Measurements from ENCODE around the gene EPHA3.

DNA sequence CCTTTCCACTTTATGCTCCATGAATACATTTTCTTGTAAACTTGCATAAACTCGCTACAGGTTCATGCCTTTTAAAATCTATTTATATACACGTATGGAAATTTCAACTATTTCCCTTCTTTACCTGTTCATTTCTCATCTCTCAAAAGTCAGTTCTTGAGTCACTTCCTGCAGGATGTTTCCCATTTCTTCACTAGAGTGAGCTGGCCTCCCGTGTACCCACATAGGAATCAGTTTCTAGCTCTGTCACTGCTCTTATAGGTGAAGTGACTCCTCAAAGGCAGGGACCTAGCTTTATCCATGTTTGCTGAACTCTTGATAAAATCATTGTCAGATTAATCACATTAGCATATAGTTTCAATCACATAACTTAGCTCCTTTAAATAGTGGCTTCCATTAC, 259.7 kb downstream of the EPHA3 start:
- no peak for TF ChIP-seq POLR2A (IDR thresholded peaks at IDR 0.05)
- TF ChIP-seq, protein P1, sequence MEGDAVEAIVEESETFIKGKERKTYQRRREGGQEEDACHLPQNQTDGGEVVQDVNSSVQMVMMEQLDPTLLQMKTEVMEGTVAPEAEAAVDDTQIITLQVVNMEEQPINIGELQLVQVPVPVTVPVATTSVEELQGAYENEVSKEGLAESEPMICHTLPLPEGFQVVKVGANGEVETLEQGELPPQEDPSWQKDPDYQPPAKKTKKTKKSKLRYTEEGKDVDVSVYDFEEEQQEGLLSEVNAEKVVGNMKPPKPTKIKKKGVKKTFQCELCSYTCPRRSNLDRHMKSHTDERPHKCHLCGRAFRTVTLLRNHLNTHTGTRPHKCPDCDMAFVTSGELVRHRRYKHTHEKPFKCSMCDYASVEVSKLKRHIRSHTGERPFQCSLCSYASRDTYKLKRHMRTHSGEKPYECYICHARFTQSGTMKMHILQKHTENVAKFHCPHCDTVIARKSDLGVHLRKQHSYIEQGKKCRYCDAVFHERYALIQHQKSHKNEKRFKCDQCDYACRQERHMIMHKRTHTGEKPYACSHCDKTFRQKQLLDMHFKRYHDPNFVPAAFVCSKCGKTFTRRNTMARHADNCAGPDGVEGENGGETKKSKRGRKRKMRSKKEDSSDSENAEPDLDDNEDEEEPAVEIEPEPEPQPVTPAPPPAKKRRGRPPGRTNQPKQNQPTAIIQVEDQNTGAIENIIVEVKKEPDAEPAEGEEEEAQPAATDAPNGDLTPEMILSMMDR (IDR thresholded peaks at IDR 0.05 in 4 of 5, conservative IDR thresholded peaks at IDR 0.05 in 1 of 5) = no peak

Data from gastrocnemius medialis (tissue), 4 donors.